ENCODE measurements around the gene HDAC8.
"Not testable (repeated sequence)": the region's sequence is repeated elsewhere in the genome, so short reads cannot be mapped to it uniquely, and the experiment has no call there.

Gene HDAC8

DNA sequence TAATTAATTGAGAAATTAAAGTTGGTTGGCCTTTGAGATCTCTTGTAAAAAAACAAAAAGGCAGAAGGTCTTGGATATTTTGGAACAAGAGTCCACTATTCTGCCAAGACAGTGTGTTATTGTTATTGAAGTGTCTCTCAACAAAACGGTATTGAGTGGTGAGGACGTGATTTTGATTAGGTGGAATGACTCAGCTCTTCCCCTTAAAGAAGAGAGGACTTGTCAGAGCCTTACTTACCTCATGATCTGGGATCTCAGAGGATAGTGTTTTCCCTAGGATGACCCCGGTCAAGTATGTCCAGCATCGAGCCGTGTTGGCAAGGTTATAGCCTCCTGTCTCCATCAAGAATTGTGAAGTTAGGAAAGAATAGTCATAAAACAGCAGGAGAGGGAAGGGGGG lies 110.9 kb downstream of the HDAC8 start:
- no peaks in the 10 kb centered on the region for H3K27me3 Mint-ChIP-seq (ENCODE audit: low read depth, poor library complexity)
- no peak for DNase-seq
- TF ChIP-seq, protein P1, sequence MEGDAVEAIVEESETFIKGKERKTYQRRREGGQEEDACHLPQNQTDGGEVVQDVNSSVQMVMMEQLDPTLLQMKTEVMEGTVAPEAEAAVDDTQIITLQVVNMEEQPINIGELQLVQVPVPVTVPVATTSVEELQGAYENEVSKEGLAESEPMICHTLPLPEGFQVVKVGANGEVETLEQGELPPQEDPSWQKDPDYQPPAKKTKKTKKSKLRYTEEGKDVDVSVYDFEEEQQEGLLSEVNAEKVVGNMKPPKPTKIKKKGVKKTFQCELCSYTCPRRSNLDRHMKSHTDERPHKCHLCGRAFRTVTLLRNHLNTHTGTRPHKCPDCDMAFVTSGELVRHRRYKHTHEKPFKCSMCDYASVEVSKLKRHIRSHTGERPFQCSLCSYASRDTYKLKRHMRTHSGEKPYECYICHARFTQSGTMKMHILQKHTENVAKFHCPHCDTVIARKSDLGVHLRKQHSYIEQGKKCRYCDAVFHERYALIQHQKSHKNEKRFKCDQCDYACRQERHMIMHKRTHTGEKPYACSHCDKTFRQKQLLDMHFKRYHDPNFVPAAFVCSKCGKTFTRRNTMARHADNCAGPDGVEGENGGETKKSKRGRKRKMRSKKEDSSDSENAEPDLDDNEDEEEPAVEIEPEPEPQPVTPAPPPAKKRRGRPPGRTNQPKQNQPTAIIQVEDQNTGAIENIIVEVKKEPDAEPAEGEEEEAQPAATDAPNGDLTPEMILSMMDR (IDR thresholded peaks at IDR 0.05): no peak
- H3K4me3 Mint-ChIP-seq: no peak overlapping the region
- peaks cover 11% of the 10 kb centered on the region for H3K9me3 Mint-ChIP-seq
- H3K4me1 Mint-ChIP-seq: no peaks in the 10 kb centered on the region
- H3K27ac Mint-ChIP-seq: no peak overlapping the region
- H3K36me3 Mint-ChIP-seq (ENCODE audit: low read depth): peaks cover 45% of the 10 kb centered on the region

DNA sequence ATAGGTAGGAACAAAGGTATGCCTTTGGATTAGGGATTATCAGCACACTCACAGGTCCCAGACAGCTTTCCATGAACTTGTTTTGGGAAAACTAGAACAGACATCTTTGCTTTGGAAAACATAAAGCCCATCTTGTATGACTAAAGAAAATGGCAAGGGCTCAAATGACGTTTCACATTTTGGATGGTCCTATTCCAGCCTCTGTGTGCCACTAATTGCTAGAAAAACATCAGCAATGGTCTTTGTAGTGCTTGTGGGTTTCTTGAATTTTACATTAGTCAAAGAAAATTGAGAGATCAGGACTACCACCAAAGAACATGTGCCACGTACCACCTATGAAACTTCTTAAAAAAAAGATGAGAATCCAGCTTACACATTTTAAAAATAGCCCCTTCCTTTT lies 111.4 kb downstream of the HDAC8 start:
- DNase-seq: no peak
- Mint-ChIP-seq H3K4me3 (no peak overlapping the region), H3K9me3 (peaks cover 14% of the 10 kb centered on the region), H3K27me3 (ENCODE audit: low read depth, poor library complexity) (no peaks in the 10 kb centered on the region), H3K27ac (no peak overlapping the region), H3K4me1 (no peaks in the 10 kb centered on the region), H3K36me3 (ENCODE audit: low read depth) (peaks cover 50% of the 10 kb centered on the region)
- TF ChIP-seq, protein P1 (IDR thresholded peaks at IDR 0.05): no peak

DNA sequence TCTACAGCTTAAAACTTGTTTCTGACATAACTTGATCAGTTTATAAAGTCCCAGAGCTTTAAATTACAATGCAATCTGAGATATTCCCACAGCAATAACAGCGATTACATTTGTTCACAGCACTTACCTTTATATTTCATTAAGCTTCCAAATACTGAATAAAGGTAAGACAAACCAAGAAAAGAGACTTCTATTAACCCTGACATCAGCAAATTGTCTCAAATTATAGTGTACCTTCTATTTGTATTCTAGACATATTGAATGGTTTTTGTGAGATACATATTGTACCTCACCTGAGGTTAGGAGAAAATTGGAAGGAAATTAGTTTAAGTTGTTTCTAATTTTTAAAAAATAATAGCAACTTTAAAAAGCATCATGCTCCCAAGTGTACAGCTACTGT lies 111.9 kb downstream of the HDAC8 start:
- Mint-ChIP-seq H3K36me3 (ENCODE audit: low read depth) (peaks cover 45% of the 10 kb centered on the region), H3K9me3 (peaks cover 14% of the 10 kb centered on the region), H3K4me3 (no peak overlapping the region), H3K27me3 (ENCODE audit: low read depth, poor library complexity) (no peaks in the 10 kb centered on the region), H3K4me1 (no peaks in the 10 kb centered on the region), H3K27ac (no peak overlapping the region)
- no peak for DNase-seq
- TF ChIP-seq, protein P1 (IDR thresholded peaks at IDR 0.05): no peak

- not testable (repeated sequence) for H3K27me3 Mint-ChIP-seq (ENCODE audit: low read depth, poor library complexity); DNase-seq; H3K4me1 Mint-ChIP-seq; H3K27ac Mint-ChIP-seq; H3K4me3 Mint-ChIP-seq
- Mint-ChIP-seq H3K36me3 (ENCODE audit: low read depth) (peaks cover 78% of the 10 kb centered on the region), H3K9me3 (peaks cover 83% of the 10 kb centered on the region)
Measured at GRCh38 chrX:72449034-72449433, 123.6 kb downstream of the HDAC8 start.

DNA sequence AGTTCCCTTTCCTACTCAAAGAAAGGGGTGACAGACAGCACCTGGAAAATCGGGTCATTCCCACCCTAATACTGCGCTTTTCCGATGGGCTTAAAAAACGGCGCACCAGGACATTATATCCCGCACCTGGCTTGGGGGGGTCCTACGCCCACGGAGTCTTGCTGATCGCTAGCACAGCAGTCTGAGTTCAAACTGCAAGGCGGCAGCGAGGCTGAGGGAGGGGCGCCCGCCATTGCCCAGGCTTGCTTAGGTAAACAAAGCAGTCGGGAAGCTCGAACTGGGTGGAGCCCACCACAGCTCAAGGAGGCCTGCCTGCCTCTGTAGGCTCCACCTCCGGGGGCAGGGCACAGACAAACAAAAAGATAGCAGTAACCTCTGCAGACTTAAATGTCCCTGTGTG lies 131.9 kb downstream of the HDAC8 start:
- not testable (repeated sequence) for H3K27ac Mint-ChIP-seq; H3K4me1 Mint-ChIP-seq; H3K4me3 Mint-ChIP-seq; H3K27me3 Mint-ChIP-seq (ENCODE audit: low read depth, poor library complexity); DNase-seq
- Mint-ChIP-seq H3K36me3 (ENCODE audit: low read depth) (peaks cover 63% of the 10 kb centered on the region), H3K9me3 (peaks cover 62% of the 10 kb centered on the region)

DNA sequence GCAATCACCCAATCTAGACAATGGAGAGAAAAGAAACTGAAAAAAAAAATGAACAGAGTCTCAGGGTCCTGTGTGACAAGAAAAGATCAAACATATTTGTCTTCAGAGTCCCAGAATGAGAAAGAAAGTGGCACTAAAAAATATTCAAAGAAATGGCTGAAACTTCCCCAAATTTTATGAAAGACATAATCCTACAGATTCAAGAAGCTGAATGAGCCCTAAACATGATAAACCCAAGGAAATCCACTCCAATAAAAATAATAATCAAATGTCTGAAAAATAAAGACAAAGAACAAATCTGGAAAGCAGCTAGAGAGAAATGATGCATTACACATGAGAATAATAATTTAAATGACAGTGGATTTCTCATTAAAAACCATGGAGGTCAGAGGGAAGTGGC lies 136.6 kb downstream of the HDAC8 start:
- H3K4me3 Mint-ChIP-seq: no peak overlapping the region
- DNase-seq: no peak
- H3K4me1 Mint-ChIP-seq: no peaks in the 10 kb centered on the region
- H3K9me3 Mint-ChIP-seq: peaks cover 64% of the 10 kb centered on the region
- no peak overlapping the region for H3K27ac Mint-ChIP-seq
- TF ChIP-seq, protein P1 (IDR thresholded peaks at IDR 0.05): no peak
- H3K27me3 Mint-ChIP-seq (ENCODE audit: low read depth, poor library complexity): no peaks in the 10 kb centered on the region
- peaks cover 77% of the 10 kb centered on the region for H3K36me3 Mint-ChIP-seq (ENCODE audit: low read depth)

DNA sequence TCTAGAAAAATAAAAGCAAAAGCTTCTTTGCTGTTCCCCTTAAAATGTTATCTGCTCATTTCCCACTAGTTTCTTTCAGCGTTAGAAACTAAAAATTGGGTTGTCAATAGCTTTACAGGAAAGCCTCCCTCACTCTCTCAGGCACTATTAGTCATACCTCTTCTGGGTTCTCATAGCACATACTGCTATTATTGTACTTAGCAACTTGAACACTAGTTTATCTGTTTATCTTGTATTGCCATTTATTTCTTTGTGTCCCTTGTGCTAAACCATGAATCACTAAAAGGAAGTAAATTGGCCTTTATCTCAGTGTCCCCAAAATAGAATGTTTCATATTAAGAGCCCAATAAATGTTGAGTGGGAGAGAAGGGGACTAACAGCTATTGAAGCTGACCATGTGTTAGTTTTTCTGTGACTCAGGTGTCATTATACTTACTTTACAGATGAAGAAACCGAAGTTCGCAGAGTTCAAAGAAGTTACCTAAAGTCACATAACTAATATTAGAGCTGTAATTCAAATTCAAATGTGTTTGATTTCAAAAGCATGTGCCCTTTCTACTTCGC lies 142.2 kb downstream of the HDAC8 start:
- Mint-ChIP-seq H3K27ac (no peak overlapping the region), H3K36me3 (ENCODE audit: low read depth) (peaks cover 53% of the 10 kb centered on the region)
- DNase-seq: no peak

More for the DNA sequence above, 142.2 kb downstream of the HDAC8 start:
- TF ChIP-seq, protein P1 (IDR thresholded peaks at IDR 0.05): no peak
- Mint-ChIP-seq H3K27me3 (ENCODE audit: low read depth, poor library complexity) (no peaks in the 10 kb centered on the region), H3K4me3 (no peak overlapping the region), H3K4me1 (no peaks in the 10 kb centered on the region), H3K9me3 (peaks cover 48% of the 10 kb centered on the region)
